GM12878 (cell line): ENCODE measurements around the gene SNRPF. TPM values are rescaled to one million over a fixed set of nuclear protein-coding genes. Genes with fewer than 3 reads are reported as not detected.

Experiments
- ATAC-seq: fragments of 200-7000 bp; cut with Tn5 transposase; 3 replicates; pipeline ENCODE4 v1.9.1; 2020; ENCODE audit warnings: mild to moderate bottlenecking, moderate library complexity
- BruUV-seq: library from RNA; stranded (reverse); fragments of 400-500 nt; replicated peaks from 2 replicates; lab custom pipeline; 2021; lab: Mats Ljungman, UMichigan
- CTCF ChIA-PET: fragments of 300-600 bp; sonication (Branson Sonifier 250); formaldehyde crosslinking; extraction: SDS; loops from one replicate; lab custom pipeline; 2021; ENCODE audit warnings: inconsistent platforms; lab: Yijun Ruan, JAX
- POLR2A ChIA-PET: fragments of 350-600 bp; formaldehyde crosslinking; extraction: SDS; loops from one replicate; lab custom pipeline; 2021; ENCODE audit warnings: inconsistent platforms; lab: Charles Lee
- RAD21 ChIA-PET: fragments of 300-600 bp; sonication (Branson Sonifier 250); formaldehyde crosslinking; loops from one replicate; lab custom pipeline; 2023; ENCODE audit warnings: antibody characterized with exemption; ENCODE audit not compliant: unreplicated experiment; lab: Charles Lee
- SMC1A ChIA-PET: fragments of 300-600 bp; sonication (Branson Sonifier 250); formaldehyde crosslinking; loops from one replicate; lab custom pipeline; 2023; ENCODE audit not compliant: unreplicated experiment, uncharacterized antibody; lab: Charles Lee
- DNase-seq: peaks from one replicate; pipeline ENCODE4 v3.0.0-alpha.2; 2011; ENCODE audit warnings: low read depth, low spot score
- FAIRE-seq: peaks from 3 replicates; lab custom pipeline; 2011; peaks lifted over from hg19 to GRCh38; lab: Jason Lieb, UNC
- H2AFZ ChIP-seq: 2 replicates; pipeline ENCODE4 v1.6.0; 2011; ENCODE audit warnings: low read depth, low read length, control low read depth; ENCODE audit not compliant: control insufficient read depth
- H3K27ac ChIP-seq: 2 replicates; pipeline ENCODE4 v1.5.1; 2011; ENCODE audit warnings: control low read depth; ENCODE audit not compliant: control insufficient read depth, insufficient read depth
- H3K27me3 ChIP-seq, 2 experiments: replicated peaks in 1 of 2; 2 replicates each; pipeline versions ENCODE4 v1.6.0 to v1.6.1; 2011; ENCODE audit warnings: low read length in 1 of 2; ENCODE audit not compliant: control insufficient read depth in 2 of 2, insufficient read depth in 2 of 2
- H3K36me3 ChIP-seq, 2 experiments: 2 replicates each; pipeline ENCODE4 v1.5.1; 2011; ENCODE audit warnings: low read length in 1 of 2; ENCODE audit not compliant: control insufficient read depth in 2 of 2, insufficient read depth in 2 of 2
- H3K4me1 ChIP-seq: 2 replicates; pipeline ENCODE4 v1.6.1; 2011; ENCODE audit warnings: mild to moderate bottlenecking, low read length, moderate library complexity, mixed read lengths; ENCODE audit not compliant: control insufficient read depth, insufficient read depth
- H3K4me2 ChIP-seq: 2 replicates; pipeline ENCODE4 v1.6.0; 2011; ENCODE audit warnings: control low read depth; ENCODE audit not compliant: control insufficient read depth, insufficient read depth
- H3K4me3 ChIP-seq: fragments of 200-600 bp; sonication (generic); 2 replicates; pipeline ENCODE4 v1.5.1; 2016
- H3K79me2 ChIP-seq: 2 replicates; pipeline ENCODE4 v1.6.0; 2011; ENCODE audit warnings: low read length; ENCODE audit not compliant: control insufficient read depth, insufficient read depth
- H3K9ac ChIP-seq: 2 replicates; pipeline ENCODE4 v1.8.0; 2011; ENCODE audit warnings: low read length, control low read depth, mixed read lengths; ENCODE audit not compliant: control insufficient read depth, insufficient read depth
- H3K9me3 ChIP-seq: replicated peaks from 3 replicates; pipeline ENCODE4 v1.5.1; 2011; ENCODE audit warnings: mild to moderate bottlenecking, low read length; ENCODE audit not compliant: control insufficient read depth, insufficient read depth
- H4K20me1 ChIP-seq: 2 replicates; pipeline ENCODE4 v1.6.0; 2011; ENCODE audit not compliant: control insufficient read depth, insufficient read depth
- ATF7 ChIP-seq: fragments of 450-650 bp; IDR thresholded peaks from 2 replicates; pipeline ENCODE4 v1.6.1; 2016; ENCODE audit warnings: low read depth, mild to moderate bottlenecking
- BACH1 ChIP-seq: fragments of 450-650 bp; IDR thresholded peaks from 2 replicates; pipeline ENCODE4 v1.6.1; 2017; ENCODE audit warnings: mild to moderate bottlenecking, borderline replicate concordance
- BCL11A ChIP-seq: IDR thresholded peaks from 2 replicates; pipeline ENCODE4 v1.6.1; 2011; ENCODE audit warnings: low read depth, low read length
- CREB1 ChIP-seq: IDR thresholded peaks from 2 replicates; pipeline ENCODE4 v1.6.1; 2012; ENCODE audit warnings: low read depth, mild to moderate bottlenecking, inconsistent platforms
- FOS ChIP-seq: IDR thresholded peaks from 3 replicates; pipeline ENCODE4 v1.6.1; 2011; ENCODE audit warnings: borderline replicate concordance; ENCODE audit not compliant: insufficient read length; ENCODE audit errors: extremely low read depth
- KAT2A ChIP-seq: conservative IDR thresholded peaks from 2 replicates; pipeline ENCODE4 v1.6.1; 2011; ENCODE audit warnings: low read depth, low read length; ENCODE audit not compliant: control insufficient read depth
- KLF5 ChIP-seq: fragments of 450-650 bp; IDR thresholded peaks from 2 replicates; pipeline ENCODE4 v1.6.1; 2014; ENCODE audit warnings: mild to moderate bottlenecking; ENCODE audit not compliant: partially characterized antibody
- NFYB ChIP-seq: IDR thresholded peaks from 2 replicates; pipeline ENCODE4 v1.6.1; 2011; ENCODE audit warnings: low read depth, mild to moderate bottlenecking, low read length, improper control_type of control experiment, moderate library complexity; ENCODE audit not compliant: insufficient read depth
- NR2C2 ChIP-seq: IDR thresholded peaks from 2 replicates; pipeline ENCODE4 v1.6.1; 2011; ENCODE audit warnings: borderline replicate concordance, low read depth; ENCODE audit not compliant: control insufficient read depth, insufficient read length
- PML ChIP-seq: IDR thresholded peaks from 2 replicates; pipeline ENCODE4 v1.6.1; 2012; ENCODE audit warnings: low read length, inconsistent platforms
- RAD21 ChIP-seq: IDR thresholded peaks from 2 replicates; pipeline ENCODE4 v1.6.1; 2011; ENCODE audit warnings: mild to moderate bottlenecking, low read depth, low read length, moderate library complexity; ENCODE audit not compliant: insufficient read depth
- RAD51 ChIP-seq: fragments of 450-650 bp; IDR thresholded peaks from 2 replicates; pipeline ENCODE4 v1.6.1; 2016; ENCODE audit warnings: moderate library complexity, mild to moderate bottlenecking, inconsistent platforms
- SMAD1 ChIP-seq: fragments of 450-650 bp; IDR thresholded peaks from 2 replicates; pipeline ENCODE4 v1.6.1; 2018; ENCODE audit warnings: mild to moderate bottlenecking, low read depth; ENCODE audit not compliant: partially characterized antibody
- SP1 ChIP-seq: IDR thresholded peaks from one replicate; pipeline ENCODE4 v1.6.1; 2011; ENCODE audit warnings: low read depth, low read length
- STAT3 ChIP-seq: IDR thresholded peaks from 2 replicates; pipeline ENCODE4 v1.6.1; 2011; ENCODE audit warnings: low read depth, low read length, improper control_type of control experiment
- SUZ12 ChIP-seq: fragments of 200-600 bp; sonication (generic); IDR thresholded peaks from one replicate; pipeline ENCODE4 v1.6.1; 2018; ENCODE audit warnings: antibody characterized with exemption, mild to moderate bottlenecking; ENCODE audit not compliant: unreplicated experiment
- TBL1XR1 ChIP-seq: IDR thresholded peaks from 2 replicates; pipeline ENCODE4 v1.6.1; 2012; ENCODE audit warnings: low read depth, low read length, improper control_type of control experiment
- WRNIP1 ChIP-seq: IDR thresholded peaks from 2 replicates; pipeline ENCODE4 v1.6.1; 2011; ENCODE audit warnings: low read depth, low read length, improper control_type of control experiment, borderline replicate concordance
- ZNF384 ChIP-seq: IDR thresholded peaks from 2 replicates; pipeline ENCODE4 v1.6.1; 2012; ENCODE audit warnings: low read depth, mild to moderate bottlenecking, low read length, improper control_type of control experiment, borderline replicate concordance
- WGBS: methylation state at CpG from one replicate; pipeline ENCODE4 v1.1.6; 2016; ENCODE audit warnings: low lambda C conversion rate; ENCODE audit not compliant: insufficient replicate concordance, insufficient coverage; ENCODE audit errors: missing lambda C conversion rate; 5-methylcytosine and 5-hydroxymethylcytosine counted together
- in situ Hi-C: fragments of 300-500 bp; cut with MboI; formaldehyde crosslinking; loops from 9 replicates; pipeline ENCODE4 v1.14.3; 2018; ENCODE audit warnings: mixed read lengths
- intact Hi-C: fragments of 100-400 bp; cut with micrococcal nuclease; formaldehyde crosslinking; loops from one replicate; pipeline ENCODE4 v1.14.2; 2022; ENCODE audit not compliant: unreplicated experiment
- polyA plus RNA-seq, 11 experiments: library from polyadenylated mRNA; depleted of rRNA in 4 of 11; unstranded in 6 of 11; stranded (reverse) in 5 of 11; fragments of >200 nt; fragmentation: Nextera tagmentation in 4 of 11; fragmentation: Illumina TruSeq in 1 of 11; extraction: Ambion mirVana in 4 of 11; extraction: Trizol in 1 of 11; gene quantifications; 1 replicate in 1 of 11; 2 replicates in 10 of 11; pipeline versions ENCODE4 v1.2.1 to v1.2.3, GENCODE V29; 2011 to 2016; ENCODE audit warnings: inconsistent platforms in 2 of 11, missing spikeins in 2 of 11, low read depth in 1 of 11
- total RNA-seq, 4 experiments: library from RNA; depleted of rRNA in 3 of 4; stranded (reverse); fragments of >200 nt in 3 of 4; fragmentation: Illumina TruSeq in 1 of 4; extraction: Trizol in 1 of 4; gene quantifications; 2 replicates each; pipeline versions ENCODE4 v1.2.1 to v1.2.3, GENCODE V29; 2013 to 2021
- TF ChIP-seq, protein P1 (sequence below): IDR thresholded peaks from 2 replicates; pipeline ENCODE4 v1.6.1; 2012; ENCODE audit warnings: low read length, inconsistent platforms
- TF ChIP-seq, protein P2 (sequence below): IDR thresholded peaks from 2 replicates; pipeline ENCODE4 v1.6.1; 2012; ENCODE audit warnings: low read depth, low read length, improper control_type of control experiment
- TF ChIP-seq, protein P3 (sequence below): fragments of 450-650 bp; conservative IDR thresholded peaks from 2 replicates; pipeline ENCODE4 v1.6.1; 2017; ENCODE audit warnings: mild to moderate bottlenecking, moderate library complexity
- TF ChIP-seq, protein P4 (sequence below): fragments of 450-650 bp; IDR thresholded peaks from 2 replicates; pipeline ENCODE4 v1.6.1; 2016; ENCODE audit warnings: mild to moderate bottlenecking

SNRPF gene
- total and polyA plus RNA-seq, 10 of the 15 experiments (the other 5 are each of a cell fraction or from before 2014, with no cell fraction given): 36.5 to 204 (median 77.9) TPM

DNA sequence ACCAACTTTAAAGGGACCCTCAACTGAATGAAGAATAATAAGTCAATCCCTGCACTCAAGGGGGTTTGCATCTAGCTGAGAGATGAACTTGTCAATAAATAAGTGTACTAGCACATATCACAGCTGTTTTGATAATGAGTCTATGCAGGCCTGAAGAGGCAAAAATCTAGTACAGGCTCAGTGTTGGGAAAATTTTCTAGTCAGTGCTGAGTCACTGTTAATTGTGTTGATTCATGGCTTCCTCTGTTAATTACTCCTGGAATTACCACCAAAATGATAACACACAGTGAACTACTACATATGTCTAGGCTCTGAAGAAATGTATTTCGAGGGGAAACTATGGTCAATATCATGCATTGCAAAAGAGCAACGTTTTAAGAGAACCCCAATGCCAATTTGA, 18.9 kb downstream of the SNRPF start (continued):
- TF ChIP-seq, protein P1, sequence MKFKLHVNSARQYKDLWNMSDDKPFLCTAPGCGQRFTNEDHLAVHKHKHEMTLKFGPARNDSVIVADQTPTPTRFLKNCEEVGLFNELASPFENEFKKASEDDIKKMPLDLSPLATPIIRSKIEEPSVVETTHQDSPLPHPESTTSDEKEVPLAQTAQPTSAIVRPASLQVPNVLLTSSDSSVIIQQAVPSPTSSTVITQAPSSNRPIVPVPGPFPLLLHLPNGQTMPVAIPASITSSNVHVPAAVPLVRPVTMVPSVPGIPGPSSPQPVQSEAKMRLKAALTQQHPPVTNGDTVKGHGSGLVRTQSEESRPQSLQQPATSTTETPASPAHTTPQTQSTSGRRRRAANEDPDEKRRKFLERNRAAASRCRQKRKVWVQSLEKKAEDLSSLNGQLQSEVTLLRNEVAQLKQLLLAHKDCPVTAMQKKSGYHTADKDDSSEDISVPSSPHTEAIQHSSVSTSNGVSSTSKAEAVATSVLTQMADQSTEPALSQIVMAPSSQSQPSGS: no peak
- TF ChIP-seq SMAD1 (no peak), RAD51 (no peak), BCL11A (no peak), WRNIP1 (no peak), ATF7 (no peak), NR2C2 (no peak), SP1 (no peak), FOS (no peak), PML (no peak)
- TF ChIP-seq, protein P2, sequence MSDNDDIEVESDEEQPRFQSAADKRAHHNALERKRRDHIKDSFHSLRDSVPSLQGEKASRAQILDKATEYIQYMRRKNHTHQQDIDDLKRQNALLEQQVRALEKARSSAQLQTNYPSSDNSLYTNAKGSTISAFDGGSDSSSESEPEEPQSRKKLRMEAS: no peak

DNA sequence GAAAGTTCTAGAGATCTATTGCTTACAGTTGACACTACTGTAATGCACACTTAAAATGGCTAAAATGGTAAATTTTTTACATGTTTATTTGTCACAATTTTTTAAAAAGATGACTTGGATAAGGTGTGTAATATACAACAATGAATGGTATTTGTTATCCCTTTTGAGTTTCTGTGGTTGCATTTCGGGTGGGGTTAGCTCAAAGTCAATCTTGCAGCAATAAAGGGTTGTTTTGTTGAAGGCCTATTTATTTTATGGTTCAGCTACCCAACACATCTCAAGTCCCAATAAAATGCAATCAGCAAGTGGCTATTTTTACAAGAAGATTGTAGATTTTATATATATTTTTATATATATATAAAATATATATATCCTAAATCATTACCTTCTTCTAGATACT, 22.1 kb downstream of the SNRPF start:
- no peak for FAIRE-seq
- intact Hi-C loops: no loop called here
- DNase-seq: no peak
- WGBS: 79% methylated on average over 1 of the region's 1 CpG
- H3K9me3 ChIP-seq: no peaks in the 10 kb centered on the region
- SMC1A ChIA-PET: no interaction called here
- H3K36me3 ChIP-seq: no peaks in the 10 kb centered on the region
- H3K79me2 ChIP-seq: no peaks in the 10 kb centered on the region
- RAD21 ChIA-PET: no interaction called here
- H3K4me3 ChIP-seq: no peak overlapping the region
- no peaks in the 10 kb centered on the region for H3K4me1 ChIP-seq
- no peak overlapping the region for H3K27ac ChIP-seq
- H4K20me1 ChIP-seq: no peaks in the 10 kb centered on the region
- in situ Hi-C loops: no loop called here
- no peak overlapping the region for H2AFZ ChIP-seq
- no peaks in the 10 kb centered on the region for H3K27me3 ChIP-seq
- CTCF ChIA-PET: no interaction called here
- H3K4me2 ChIP-seq: no peak overlapping the region
- no peak overlapping the region for H3K9ac ChIP-seq
- POLR2A ChIA-PET: no interaction called here
- no peak for ATAC-seq
- no TSS peak for BruUV-seq
- TF ChIP-seq BACH1 (no peak), KAT2A (no peak), RAD21 (no peak), TBL1XR1 (no peak), PML (no peak), SUZ12 (no peak), NFYB (no peak), KLF5 (no peak), CREB1 (no peak), ZNF384 (no peak), STAT3 (no peak)
- TF ChIP-seq, protein P3, sequence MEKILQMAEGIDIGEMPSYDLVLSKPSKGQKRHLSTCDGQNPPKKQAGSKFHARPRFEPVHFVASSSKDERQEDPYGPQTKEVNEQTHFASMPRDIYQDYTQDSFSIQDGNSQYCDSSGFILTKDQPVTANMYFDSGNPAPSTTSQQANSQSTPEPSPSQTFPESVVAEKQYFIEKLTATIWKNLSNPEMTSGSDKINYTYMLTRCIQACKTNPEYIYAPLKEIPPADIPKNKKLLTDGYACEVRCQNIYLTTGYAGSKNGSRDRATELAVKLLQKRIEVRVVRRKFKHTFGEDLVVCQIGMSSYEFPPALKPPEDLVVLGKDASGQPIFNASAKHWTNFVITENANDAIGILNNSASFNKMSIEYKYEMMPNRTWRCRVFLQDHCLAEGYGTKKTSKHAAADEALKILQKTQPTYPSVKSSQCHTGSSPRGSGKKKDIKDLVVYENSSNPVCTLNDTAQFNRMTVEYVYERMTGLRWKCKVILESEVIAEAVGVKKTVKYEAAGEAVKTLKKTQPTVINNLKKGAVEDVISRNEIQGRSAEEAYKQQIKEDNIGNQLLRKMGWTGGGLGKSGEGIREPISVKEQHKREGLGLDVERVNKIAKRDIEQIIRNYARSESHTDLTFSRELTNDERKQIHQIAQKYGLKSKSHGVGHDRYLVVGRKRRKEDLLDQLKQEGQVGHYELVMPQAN: no peak
- TF ChIP-seq, protein P4, sequence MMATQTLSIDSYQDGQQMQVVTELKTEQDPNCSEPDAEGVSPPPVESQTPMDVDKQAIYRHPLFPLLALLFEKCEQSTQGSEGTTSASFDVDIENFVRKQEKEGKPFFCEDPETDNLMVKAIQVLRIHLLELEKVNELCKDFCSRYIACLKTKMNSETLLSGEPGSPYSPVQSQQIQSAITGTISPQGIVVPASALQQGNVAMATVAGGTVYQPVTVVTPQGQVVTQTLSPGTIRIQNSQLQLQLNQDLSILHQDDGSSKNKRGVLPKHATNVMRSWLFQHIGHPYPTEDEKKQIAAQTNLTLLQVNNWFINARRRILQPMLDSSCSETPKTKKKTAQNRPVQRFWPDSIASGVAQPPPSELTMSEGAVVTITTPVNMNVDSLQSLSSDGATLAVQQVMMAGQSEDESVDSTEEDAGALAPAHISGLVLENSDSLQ: no peak
